Hematopoietic multipotent progenitor cell treated with erythropoietin and hydrocortisone succinate and interleukin-3 and kit ligand, for 6 days (in vitro differentiated cells): ENCODE measurements around the gene SSTR5.

Experiments used
- DNase-seq: peaks from one replicate; pipeline ENCODE4 v3.0.0-alpha.2; 2015

SSTR5 gene

GRCh38 chr16:1056196-1056595 is 16.4 kb upstream of the SSTR5 start:
- DNase-seq = no peak

GRCh38 chr16:1057252-1057932 is 15.2 kb upstream of the SSTR5 start:
- peak; percentile 60 for DNase-seq

DNA sequence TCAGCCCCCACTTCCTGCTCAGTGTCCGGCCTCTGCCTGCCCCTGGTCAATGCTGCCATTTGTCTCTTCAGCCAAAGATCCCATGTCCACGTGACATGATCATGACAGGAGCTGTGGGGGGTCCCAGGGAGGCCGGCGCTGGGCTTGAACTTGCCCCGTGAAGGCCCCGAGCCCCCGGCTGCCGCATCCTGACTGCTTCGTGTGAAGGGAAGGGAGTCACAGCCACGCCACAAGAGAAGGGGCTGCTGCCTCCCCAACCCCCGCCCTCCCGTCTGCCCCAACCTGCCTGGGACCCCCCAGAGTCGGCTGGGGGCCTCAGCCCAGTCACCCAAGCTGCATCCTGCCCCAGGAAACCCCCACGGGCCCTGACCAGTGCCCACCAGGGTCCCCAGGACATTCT is 14.3 kb upstream of the SSTR5 start:
- no peak for DNase-seq

DNA sequence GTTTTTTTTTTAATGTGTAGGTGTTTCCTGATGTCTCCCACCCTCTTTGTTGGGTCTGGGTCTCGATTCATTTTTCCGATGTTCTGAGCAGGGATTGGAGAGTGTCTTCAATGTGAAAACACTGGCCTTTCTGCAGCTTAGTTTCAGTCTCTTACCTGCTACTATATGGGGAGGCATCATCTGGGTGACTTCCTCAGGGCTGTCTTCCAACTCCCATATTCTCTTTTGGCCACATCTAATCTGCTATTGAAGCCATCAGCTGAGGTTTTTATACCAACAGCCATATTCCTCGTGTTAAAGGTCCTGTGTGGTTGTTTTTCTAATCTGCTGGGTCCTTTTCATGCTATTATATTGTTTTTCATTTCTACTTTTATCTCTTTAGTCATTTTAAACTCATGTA is 13.2 kb upstream of the SSTR5 start:
- no peak for DNase-seq

DNA sequence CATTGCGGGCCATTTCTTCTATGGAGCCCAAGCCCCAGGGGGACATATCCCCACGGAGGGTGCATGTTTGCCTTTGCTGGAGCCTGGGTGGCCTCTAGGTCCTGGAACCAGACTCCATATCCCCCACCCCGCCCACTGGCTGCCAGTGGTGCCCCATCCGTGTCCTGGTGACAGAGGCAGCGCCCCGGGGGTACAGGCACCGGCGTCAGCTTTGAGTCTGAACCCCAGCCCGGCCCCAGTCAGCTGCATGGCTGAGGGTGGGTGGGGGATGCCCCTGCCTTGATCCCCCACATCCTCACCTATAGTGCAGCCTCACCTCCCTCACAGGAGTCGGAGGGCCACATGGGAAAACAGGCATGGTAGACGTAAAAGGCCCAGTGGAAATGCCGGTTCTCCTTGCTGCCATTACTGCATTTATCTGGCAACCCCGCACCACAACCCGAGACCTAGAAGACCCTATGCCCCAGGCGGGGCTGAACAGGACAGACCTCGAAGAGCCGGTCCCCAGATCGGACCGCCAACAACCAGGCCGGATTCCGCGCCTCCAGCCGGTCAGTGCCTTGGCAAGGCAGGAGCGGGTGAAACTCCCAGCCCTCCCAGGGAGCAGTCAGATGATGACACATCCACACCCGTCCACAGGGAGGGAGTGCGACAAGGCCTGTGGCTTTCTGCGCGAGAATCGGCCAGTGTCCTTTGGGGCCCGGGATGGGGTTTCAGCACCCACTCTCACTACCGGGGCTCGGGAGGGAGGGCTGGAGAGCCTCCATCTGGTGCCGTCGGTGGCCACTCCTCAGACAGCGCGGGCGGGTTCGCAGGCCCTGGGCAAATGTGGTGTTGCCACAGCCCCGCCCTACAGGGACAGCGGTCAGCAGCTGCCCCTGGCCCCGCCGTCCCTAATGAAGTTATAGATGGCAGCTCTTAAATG is 11.9 kb upstream of the SSTR5 start:
- no peak for DNase-seq

DNA sequence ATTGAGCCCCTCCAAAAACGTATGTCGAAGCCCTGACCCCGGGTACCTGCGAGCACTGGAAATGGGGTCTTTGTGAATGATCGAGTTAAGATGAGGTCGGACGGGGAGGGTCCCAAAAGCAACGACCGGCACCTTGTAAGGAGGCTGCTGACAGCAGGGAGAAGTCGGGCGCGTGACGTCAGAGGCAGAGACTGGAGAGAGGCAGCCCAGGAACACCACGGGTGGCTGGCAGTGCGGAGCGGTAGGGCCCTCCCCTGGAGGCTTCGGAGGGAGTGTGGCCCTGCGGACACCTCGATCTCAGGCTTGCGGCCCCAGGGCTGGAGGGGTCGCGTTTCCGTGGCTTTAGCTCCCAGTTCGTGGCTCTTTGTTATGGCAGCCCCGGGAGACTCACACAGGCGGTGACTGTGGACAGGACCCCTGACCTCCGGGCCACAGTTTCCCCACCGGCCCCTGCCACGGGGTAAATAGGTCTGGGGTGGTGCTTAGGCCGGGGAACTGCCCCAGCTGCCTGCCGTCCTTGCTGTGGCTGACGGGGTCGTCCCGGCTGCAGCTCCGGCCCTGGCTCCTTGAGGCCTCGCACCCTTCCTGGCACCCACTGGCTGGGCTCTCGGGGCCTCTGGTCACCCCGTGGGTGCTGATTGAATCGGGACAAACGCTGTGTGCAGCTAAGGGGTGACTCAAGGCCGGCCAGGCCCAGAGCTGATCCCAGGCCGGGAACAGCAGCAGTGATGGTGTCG is 10.6 kb upstream of the SSTR5 start:
- no peak for DNase-seq

DNA sequence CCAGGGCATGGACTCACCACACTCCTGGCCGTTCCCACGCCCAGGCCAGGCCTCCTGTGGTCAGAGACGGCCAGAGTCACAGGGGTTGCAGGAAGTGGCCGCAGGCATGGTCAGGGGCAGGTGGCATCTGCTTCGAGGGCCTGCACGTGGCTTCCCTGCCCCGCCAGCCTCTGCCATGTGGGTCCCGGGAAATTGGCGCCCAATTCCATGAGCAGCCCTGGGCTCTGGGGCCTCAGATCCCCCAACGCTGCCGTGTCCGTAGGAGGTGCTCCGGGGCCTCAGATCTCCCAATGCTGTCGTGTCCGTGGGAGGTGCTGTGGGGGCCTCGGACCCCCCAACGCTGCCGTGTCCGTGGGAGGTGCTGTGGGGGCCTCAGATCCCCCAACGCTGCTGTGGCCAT is 9.7 kb upstream of the SSTR5 start:
- DNase-seq = no peak

DNA sequence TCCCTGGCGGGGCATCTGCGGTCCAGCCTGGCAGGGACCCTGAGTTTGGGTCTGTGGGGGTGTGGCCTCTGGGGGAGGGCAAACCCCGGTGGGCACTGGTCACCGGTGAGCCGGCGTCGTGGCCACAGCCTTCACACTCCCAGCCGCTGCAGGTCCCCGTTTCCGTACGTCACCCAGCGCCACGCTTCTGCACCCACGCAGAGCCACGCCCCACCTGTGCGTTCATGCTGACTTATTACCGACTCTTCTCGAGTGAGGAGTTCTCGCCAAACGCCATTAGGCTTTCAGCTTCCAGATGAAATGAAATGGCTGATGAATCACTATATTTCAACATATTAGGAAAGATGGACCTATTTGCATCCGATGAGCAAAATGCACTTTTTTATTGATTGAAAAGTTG is 8.8 kb upstream of the SSTR5 start:
- no peak for DNase-seq

DNA sequence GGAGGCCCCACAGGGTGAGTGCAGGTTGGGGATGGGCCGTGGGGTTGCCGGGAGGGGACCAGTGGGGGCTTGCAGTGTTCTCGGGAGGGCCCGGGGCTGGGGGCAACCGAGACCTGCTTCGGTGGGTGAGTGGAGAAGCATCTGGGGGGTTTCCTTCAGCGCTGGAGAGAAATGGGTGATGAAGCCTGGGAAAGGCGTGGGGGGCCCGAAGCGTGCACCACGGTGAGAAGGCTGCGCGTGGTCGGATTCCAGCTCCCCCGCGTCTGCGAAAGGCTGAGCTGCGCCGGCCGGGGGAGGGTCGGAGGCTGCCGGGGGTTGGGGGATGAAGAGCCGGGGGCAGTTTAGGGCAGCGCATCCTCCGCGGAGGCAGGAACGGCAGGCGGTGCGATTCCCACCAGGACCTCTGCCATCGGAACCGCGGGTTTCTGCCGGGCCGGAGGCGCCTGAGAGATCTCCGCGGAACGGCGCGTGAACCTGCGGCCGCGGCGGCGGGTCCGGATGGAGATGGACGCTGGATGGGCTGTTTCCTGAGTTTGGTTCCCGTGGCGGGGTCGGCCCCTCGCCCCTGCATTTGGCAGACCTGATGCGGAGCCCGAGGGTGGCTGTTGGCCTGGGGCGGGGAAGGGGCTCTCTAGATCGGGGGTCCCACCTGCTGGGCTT is 6.9 kb upstream of the SSTR5 start:
- DNase-seq = no peak

DNA sequence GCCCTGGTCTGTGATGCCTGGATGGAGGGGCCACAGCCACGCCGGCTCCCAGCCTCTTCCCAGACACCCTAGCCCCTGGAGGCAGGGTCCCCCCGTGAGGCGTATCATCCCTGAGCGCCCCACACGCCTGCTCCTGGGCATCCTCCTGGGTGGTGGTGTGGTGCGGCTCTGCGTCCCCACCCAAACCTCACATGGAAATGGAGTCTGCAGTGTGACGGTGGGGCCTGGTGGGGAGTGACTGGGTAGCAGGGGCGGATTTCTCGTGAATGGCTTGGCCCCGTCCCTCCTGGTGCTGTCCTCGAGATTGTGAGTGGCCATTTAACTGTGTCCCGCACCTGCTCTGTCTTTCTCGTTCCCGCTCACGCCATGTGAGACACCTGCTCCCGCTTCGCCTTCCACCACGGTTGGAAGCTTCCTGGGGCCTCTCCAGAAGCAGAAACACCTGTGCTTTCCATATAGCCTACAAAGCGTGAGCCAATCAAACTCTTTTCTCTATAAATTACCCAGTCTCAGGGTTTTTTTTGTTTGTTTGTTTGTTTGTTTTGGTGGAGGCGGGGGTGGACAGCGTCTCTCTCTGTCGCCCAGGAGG is 5.9 kb upstream of the SSTR5 start:
- DNase-seq = no peak

DNA sequence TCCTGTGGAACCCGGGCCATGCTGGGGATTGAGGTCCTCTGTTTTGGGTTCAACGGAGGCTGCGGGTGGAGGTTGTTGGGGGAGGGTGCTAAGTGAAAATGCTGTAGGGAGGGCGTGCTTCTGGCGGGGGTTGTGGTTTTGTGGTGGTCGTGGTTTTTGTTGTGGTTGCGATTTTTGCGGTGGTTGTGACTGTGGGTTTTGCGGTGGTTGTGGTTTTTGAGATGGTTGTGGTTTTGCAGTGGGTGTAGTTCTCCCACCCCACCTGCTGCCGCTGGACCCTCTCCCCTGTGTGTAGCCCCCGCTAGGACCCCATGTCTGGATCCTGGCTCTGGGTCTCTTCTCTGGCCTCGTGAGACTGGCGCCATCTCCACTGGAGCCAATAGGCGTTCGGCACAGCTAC is 4.9 kb upstream of the SSTR5 start:
- no peak for DNase-seq

- no peak for DNase-seq
These were observed 4.1 kb upstream of the SSTR5 start for GRCh38 chr16:1068451-1068850.

DNA sequence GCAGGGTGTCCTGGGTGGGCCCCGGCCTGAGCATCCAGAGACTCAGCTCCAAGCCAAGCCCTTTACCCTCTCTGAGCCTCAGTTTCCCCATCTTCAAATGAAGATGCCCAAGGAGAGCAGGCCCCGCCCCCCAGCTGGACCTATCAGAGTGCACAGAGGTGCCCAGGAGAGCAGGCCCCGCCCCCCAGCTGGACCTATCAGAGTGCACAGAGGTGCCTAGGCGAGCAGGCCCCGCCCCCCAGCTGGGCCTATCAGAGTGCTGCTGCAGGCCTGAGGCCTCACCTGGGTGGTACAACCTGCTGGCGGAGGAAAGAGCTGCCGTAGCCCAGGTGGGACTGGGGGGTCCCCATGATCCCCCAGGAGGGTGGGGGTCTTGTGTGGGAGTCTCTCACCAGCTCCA is 3.4 kb upstream of the SSTR5 start:
- no peak for DNase-seq

GRCh38 chr16:1070084-1070863 is 2.3 kb upstream of the SSTR5 start:
- no peak for DNase-seq

DNA sequence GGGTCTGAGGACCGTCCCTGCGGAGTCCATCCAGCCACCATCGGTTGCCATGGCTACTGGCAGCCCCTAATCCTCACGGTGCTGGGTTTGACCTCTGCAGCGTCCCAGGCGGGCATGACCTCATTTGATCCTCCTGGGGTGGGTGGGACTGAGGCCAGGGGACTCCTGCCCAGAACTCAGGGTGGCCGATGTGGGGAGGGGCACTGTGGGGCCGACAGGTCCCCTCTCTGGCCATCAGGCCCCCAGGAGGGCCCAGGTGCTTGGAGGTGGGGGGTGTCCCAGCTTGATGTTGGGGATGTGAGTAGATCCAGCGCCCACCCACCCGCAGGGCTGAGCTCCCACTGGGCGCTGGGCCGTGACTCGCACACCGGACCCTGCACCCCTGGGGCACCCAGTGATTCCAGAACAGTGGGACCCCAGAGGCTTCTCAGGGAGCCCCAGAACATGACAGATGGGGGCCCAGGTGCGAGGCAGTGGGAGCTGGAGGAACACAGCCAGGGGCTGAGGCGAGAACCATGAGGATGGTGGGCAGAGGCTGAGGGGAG is 1.6 kb upstream of the SSTR5 start:
- no peak for DNase-seq

DNA sequence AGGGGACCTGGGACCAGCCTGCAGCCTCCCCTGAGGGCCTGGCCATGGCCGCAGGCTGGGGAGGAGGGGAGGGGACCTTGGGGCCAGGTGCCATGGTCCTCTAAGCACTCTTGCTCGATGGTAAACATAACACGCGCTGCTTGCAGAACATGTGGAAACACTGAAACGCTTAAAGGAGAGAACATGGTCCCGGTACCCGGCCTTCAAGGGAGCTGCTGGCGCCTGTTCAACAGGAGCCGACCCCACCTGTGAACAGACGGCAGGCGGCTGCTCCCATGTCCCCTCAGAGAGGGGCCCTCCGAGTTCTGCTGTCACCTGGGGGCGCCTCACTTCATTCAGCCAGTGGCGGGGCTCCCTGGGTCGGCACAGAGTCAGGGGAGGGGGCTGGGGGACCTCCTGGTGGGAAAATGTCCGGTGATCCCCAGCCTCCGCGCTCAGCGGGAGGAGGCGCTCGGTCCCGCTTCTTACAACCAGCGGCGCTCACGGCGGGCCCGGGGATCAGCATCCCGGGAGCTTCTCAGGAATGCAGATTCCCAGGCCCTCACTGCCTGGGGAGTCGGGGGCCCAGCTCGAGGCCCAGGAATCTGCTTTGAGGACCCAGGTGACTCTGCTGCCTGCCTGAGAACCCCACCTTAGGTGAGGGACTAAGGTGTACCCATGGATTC is 854 bp upstream of the SSTR5 start:
- DNase-seq = no peak

GRCh38 chr16:1073262-1073558 is 663 bp downstream of the SSTR5 start:
- no peak for DNase-seq

DNA sequence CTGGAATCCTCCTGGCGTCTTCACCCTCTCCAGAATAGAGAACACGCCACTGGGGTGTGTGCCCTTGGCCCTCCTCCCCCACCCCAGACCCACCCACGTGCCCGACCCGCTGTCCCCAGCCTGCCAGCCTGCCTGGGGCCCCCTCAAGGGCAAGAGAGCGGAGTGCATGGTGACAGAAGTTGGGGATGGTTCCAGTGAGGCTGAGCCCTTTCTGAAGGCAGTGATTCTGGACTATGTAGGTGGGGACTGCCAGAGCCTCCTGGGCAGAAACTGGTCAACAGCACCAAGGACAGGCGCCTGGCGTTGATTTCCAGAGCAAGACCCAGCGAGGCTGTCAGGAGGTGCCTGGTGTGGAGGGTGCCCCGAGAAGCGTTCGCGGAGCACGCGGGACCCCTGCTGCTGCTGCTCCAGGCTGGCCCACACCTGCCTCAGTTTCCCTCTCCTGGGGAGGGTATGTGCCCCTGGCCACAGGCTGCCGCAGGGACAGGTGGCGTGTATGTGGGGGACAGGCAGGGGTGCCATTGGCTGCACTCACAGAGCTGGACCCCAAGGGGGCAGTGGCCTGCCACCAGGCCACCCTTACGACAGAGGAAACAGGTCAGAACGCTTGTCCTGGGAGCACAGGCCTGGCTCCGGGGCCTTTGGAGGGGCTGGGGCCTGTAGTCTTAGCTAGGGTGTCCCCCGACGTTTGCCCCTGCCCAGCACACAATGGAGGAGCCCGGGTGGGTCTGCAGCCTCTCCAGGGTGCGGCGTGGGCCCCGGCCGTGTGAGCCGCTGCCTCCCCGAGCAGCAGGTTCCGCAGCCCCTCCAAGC is 1.2 kb downstream of the SSTR5 start:
- no peak for DNase-seq

GRCh38 chr16:1074379-1074649 is 1.8 kb downstream of the SSTR5 start:
- no peak for DNase-seq

DNA sequence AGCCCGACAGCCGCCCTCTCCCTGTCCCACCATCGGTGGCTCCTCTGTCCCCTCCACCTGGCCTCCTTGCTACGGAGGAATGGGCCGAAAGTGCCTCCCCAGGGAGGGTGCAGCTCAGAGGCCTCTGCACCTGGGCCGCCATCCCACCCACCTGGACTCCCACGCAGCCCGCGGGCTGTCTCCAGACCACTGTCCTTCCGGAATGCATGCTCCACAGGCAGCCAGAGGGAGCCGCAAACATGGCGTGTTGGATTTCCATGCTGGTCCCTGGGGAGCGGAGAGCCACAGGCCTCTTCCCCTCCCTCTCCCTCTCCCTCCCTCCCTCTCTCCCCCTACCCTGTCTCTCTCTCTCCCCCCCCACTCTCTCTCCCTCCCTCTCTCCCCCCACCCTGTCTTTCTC is 3.0 kb downstream of the SSTR5 start:
- no peak for DNase-seq
